ENCODE data around the gene RAB44. TPM values are rescaled to one million over a fixed set of nuclear protein-coding genes. Genes with fewer than 3 reads are reported as not detected.
A peak's percentile ranks its signal among the peaks of the same experiment; 100 is the strongest.

RAB44 gene
- total RNA-seq, 1 donor from 2014 or later, result 0.16 TPM

DNA sequence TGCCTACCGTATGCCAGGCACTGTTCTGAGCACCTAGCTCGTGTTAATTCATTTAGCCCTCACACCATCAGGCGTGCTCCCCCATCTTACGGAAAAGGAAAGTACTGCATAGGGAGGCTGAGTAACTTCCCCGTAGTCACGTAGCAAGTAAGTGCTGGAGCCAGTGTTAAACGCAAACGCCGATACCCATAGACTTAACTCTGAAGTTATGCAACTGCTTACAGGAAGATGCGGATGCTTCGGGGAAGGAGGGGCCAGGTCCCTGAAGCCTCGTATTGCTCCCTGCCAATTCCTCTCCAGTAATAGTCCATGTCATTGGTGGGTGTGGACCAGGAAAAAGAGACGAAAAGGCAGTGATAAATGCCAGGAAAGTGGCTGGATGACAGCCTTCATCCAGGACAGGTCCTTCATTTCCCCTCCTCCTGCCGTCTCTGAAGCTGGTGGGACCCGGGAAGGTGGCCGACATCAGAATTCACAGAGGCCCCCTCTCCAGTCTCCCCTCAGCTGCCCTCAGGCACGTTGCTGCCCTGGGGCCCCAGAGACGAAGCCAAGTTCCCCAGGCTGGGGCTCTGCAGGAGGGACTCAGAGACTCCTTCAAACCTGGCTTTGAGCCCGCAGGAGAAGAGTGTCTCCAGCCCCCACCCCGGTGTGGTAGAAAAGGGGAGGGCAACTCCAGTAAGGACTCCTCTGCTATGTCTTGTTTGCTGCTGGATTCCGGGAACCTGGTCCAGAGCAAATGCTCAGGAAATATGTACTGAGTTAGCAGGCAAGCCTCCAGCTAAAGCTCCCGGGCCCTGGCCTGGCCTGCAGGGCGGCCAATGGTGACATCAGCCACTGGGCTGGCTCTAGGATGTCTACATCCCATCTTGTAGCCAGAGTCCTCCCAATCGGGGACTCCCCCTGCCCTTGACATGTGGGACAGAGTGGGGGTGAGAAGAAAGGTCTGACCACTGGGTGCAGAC is 37.8 kb downstream of the RAB44 start:
- FAIRE-seq, result no peak
- peaks cover 5% of the 10 kb centered on the region for H3K4me1 Mint-ChIP-seq (ENCODE audit: low read depth, unreplicated experiment)
- peaks cover 41% of the 10 kb centered on the region for H3K27me3 Mint-ChIP-seq (ENCODE audit: low read depth, unreplicated experiment)
- Histone ChIP-seq H3K27ac (ENCODE audit: low read depth, low read length) (no peak overlapping the region), H3K4me1 (ENCODE audit: insufficient read depth, low read length) (peaks cover 6% of the 10 kb centered on the region), H3K9me3 (ENCODE audit: insufficient read depth, low read depth, low read length) (no peaks in the 10 kb centered on the region), H2AFZ (ENCODE audit: low read depth, low read length) (peak overlapping the region; percentile 58), H3K4me3 (ENCODE audit: insufficient read depth, low read depth, low read length) (peak overlapping the region; percentile 21), H4K20me1 (ENCODE audit: insufficient read depth, low read length) (no peaks in the 10 kb centered on the region), H3K27me3 (ENCODE audit: insufficient read depth, low read length) (peaks cover 2% of the 10 kb centered on the region), H3K36me3 (ENCODE audit: insufficient read depth, low read length) (no peaks in the 10 kb centered on the region), H3K4me2 (ENCODE audit: low read length) (peak overlapping the region; percentile 66), H3K79me2 (ENCODE audit: insufficient read depth, low read length) (no peaks in the 10 kb centered on the region), H3K9ac (ENCODE audit: low read length) (peak overlapping the region; percentile 12)
- DNase-seq (ENCODE audit: low read depth), result peak; percentile 69
- H3K4me3 Mint-ChIP-seq (ENCODE audit: unreplicated experiment), result no peak overlapping the region
- no peak for TF ChIP-seq EZH2 (IDR thresholded peaks at IDR 0.05; ENCODE audit: insufficient read depth, low read length)
- TF ChIP-seq, protein P1, sequence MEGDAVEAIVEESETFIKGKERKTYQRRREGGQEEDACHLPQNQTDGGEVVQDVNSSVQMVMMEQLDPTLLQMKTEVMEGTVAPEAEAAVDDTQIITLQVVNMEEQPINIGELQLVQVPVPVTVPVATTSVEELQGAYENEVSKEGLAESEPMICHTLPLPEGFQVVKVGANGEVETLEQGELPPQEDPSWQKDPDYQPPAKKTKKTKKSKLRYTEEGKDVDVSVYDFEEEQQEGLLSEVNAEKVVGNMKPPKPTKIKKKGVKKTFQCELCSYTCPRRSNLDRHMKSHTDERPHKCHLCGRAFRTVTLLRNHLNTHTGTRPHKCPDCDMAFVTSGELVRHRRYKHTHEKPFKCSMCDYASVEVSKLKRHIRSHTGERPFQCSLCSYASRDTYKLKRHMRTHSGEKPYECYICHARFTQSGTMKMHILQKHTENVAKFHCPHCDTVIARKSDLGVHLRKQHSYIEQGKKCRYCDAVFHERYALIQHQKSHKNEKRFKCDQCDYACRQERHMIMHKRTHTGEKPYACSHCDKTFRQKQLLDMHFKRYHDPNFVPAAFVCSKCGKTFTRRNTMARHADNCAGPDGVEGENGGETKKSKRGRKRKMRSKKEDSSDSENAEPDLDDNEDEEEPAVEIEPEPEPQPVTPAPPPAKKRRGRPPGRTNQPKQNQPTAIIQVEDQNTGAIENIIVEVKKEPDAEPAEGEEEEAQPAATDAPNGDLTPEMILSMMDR (IDR thresholded peaks at IDR 0.05; ENCODE audit: insufficient read depth, low read depth, low read length), result no peak
- H3K9me3 Mint-ChIP-seq (ENCODE audit: unreplicated experiment), result peaks cover 3% of the 10 kb centered on the region
- no peaks in the 10 kb centered on the region for H3K36me3 Mint-ChIP-seq (ENCODE audit: low read depth, unreplicated experiment)
- no peak overlapping the region for H3K27ac Mint-ChIP-seq (ENCODE audit: unreplicated experiment)

DNA sequence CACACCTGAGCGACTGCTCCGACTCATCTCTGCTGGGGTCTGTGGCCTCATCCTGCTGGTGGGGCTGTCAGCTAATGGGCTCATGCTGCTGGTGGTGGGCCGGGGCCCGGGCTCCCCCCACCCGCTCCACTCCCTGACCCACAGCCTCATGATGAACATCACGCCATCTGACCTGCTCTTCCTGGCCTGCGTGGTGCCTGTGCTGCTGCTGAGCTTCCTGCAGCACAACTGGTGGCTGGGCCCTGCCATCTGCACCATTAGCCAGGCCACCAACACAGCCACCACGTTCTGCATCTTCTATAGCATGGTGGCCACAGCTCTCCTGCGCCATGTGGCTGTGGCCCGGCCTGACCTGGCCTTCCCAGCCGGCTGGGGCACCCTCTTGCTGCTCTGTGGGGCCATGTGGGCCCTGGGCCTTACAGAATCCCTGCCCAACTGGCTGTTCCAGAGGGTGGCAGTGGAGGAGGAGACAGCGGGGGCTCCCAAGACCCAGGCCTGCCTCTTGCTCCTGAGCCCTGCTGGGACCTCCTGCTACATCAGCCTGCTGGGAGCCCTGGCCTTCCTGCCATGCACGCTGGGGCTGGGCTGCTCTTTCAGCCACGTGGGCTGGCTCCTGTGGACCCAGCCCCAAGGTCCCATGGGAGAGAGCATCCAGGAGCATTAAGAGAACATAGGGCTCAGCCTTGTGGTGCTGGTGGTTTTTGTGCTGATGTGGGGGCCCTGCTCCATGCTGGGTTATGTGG is 39.6 kb downstream of the RAB44 start:
- no peaks in the 10 kb centered on the region for H3K36me3 ChIP-seq (ENCODE audit: insufficient read depth, low read length)
- Mint-ChIP-seq H3K27ac (ENCODE audit: unreplicated experiment) (no peak overlapping the region), H3K9me3 (ENCODE audit: unreplicated experiment) (peaks cover 3% of the 10 kb centered on the region), H3K36me3 (ENCODE audit: low read depth, unreplicated experiment) (no peaks in the 10 kb centered on the region), H3K27me3 (ENCODE audit: low read depth, unreplicated experiment) (peaks cover 41% of the 10 kb centered on the region), H3K4me1 (ENCODE audit: low read depth, unreplicated experiment) (no peaks in the 10 kb centered on the region), H3K4me3 (ENCODE audit: unreplicated experiment) (no peak overlapping the region)
- no peaks in the 10 kb centered on the region for H3K79me2 ChIP-seq (ENCODE audit: insufficient read depth, low read length)
- H4K20me1 ChIP-seq (ENCODE audit: insufficient read depth, low read length), result no peaks in the 10 kb centered on the region
- H2AFZ ChIP-seq (ENCODE audit: low read depth, low read length), result no peak overlapping the region
- H3K27me3 ChIP-seq (ENCODE audit: insufficient read depth, low read length), result peaks cover 2% of the 10 kb centered on the region
- H3K27ac ChIP-seq (ENCODE audit: low read depth, low read length), result no peak overlapping the region
- no peak overlapping the region for H3K4me2 ChIP-seq (ENCODE audit: low read length)
- TF ChIP-seq EZH2 (IDR thresholded peaks at IDR 0.05; ENCODE audit: insufficient read depth, low read length), result no peak
- TF ChIP-seq, protein P1 (IDR thresholded peaks at IDR 0.05; ENCODE audit: insufficient read depth, low read depth, low read length), result no peak
- no peak for DNase-seq (ENCODE audit: low read depth)
- FAIRE-seq, result no peak
- H3K4me3 ChIP-seq (ENCODE audit: insufficient read depth, low read depth, low read length), result no peak overlapping the region
- H3K9ac ChIP-seq (ENCODE audit: low read length), result no peak overlapping the region
- peaks cover 6% of the 10 kb centered on the region for H3K4me1 ChIP-seq (ENCODE audit: insufficient read depth, low read length)
- H3K9me3 ChIP-seq (ENCODE audit: insufficient read depth, low read depth, low read length), result no peaks in the 10 kb centered on the region

Measured in astrocyte (in vitro differentiated cells and primary cell).